ENCODE measurements around the gene TTLL11.

The TTLL11 gene

DNA sequence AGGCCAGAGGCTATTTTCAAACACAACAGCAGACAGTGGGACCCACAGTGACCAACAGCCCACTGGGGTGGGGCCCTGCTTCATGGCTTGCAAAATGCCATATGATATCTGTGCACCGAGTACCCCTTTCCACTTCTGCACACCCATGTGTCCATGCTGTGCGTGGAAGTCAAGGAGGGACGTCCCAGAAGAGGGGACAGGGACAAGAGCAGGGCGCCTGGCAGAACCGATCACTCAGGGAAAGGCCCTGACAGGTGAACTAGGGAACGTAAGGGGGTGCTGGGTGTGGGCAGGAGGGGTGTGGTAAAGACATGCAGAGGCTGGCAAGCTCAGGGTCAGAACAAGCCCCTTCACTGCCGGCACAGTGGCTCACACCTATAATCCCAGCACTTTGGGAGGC is 7.6 kb upstream of the TTLL11 start:
- Histone ChIP-seq H2BK5ac (ENCODE audit: low read length) (no peak overlapping the region), H2BK120ac (ENCODE audit: low read depth, low read length) (no peak overlapping the region), H4K8ac (ENCODE audit: low read depth, low read length) (no peak overlapping the region), H3K4ac (ENCODE audit: low read length) (no peak overlapping the region), H3K14ac (ENCODE audit: low read length) (no peak overlapping the region), H2BK15ac (ENCODE audit: low read length) (no peak overlapping the region), H3K9me3 (replicated peaks in 1 of 2; ENCODE audit: control insufficient read depth in 2 of 2, insufficient read depth in 1 of 2, low read depth in 1 of 2, low read length in 2 of 2) (peaks cover 2% of the 10 kb centered on the region in 2 donors), H3K27ac (replicated peaks; ENCODE audit: low read length) (no peak overlapping the region), H3K9ac (ENCODE audit: low read depth, low read length, poor library complexity) (no peak overlapping the region), H3K36me3 (replicated peaks in 1 of 2; ENCODE audit: control insufficient read depth in 2 of 2, insufficient read depth in 2 of 2, low read length in 2 of 2) (no peaks in the 10 kb centered on the region), H3K4me3 (ENCODE audit: low read length in 2 of 2) (no peak overlapping the region), H3K27me3 (ENCODE audit: control insufficient read depth in 3 of 3, insufficient read depth in 3 of 3, low read depth in 1 of 3, low read length in 3 of 3) (peaks cover 0 to 18% (median 0%) of the 10 kb centered on the region in 3 experiments), H3K79me1 (ENCODE audit: low read depth, low read length) (no peaks in the 10 kb centered on the region), H4K91ac (ENCODE audit: low read depth, low read length, poor library complexity) (no peak overlapping the region), H2AK5ac (ENCODE audit: low read depth, low read length) (peak overlapping the region; percentile 20), H2BK12ac (ENCODE audit: low read length) (peak overlapping the region; percentile 91), H3K18ac (ENCODE audit: low read length) (peak overlapping the region; percentile 71), H2AFZ (ENCODE audit: low read length) (no peak overlapping the region), H3K4me2 (ENCODE audit: insufficient read depth, low read length, poor library complexity, severe bottlenecking) (no peak overlapping the region), H3K4me1 (ENCODE audit: control insufficient read depth in 2 of 2, insufficient read depth in 1 of 2, low read depth in 1 of 2, low read length in 2 of 2) (no peaks in the 10 kb centered on the region), H3K23ac (ENCODE audit: low read depth, low read length, poor library complexity) (no peak overlapping the region)
- no CpG with 5 or more reads among the region's 7 CpGs for WGBS, 2 donors (ENCODE audit: extremely low coverage in 2 of 2, insufficient read length in 2 of 2, insufficient replicate concordance in 1 of 2)
- DNase-seq (ENCODE audit: low spot score), result no peak

DNA sequence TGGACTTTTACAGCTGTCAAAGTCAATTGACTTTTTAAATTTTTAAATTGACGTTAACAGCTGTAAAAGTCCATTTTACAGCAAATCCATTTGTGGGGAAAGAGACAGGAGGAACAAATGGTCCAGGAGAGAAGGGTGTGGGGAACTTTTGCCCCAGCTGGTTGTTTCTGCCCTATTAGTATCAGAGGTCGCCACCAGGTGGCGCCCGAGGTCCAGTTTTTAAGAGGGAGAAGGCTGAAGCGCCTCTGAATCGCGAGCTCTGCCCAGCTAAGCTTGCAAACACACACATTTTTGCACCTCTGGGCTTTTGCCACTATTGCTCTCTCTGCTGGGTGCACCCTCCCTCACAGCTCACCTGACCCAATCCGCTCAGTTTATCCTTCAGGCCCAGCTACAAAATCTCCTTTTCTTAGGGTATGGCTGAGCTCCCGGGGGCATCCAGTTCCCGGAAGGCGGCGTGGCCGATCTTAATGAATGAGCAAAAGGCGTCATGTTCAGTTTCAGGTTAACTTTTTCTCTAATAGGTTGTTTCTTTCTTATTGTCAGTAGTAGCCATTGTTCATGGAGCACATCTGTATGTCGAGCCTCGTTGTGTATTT is 6.3 kb upstream of the TTLL11 start:
- no peak overlapping the region for H3K14ac ChIP-seq (ENCODE audit: low read length)
- no peak overlapping the region for H3K18ac ChIP-seq (ENCODE audit: low read length)
- H3K4me3 ChIP-seq (ENCODE audit: low read length in 2 of 2), result no peak overlapping the region
- peaks cover 0 to 18% (median 5%) of the 10 kb centered on the region in 3 experiments for H3K27me3 ChIP-seq (ENCODE audit: control insufficient read depth in 3 of 3, insufficient read depth in 3 of 3, low read depth in 1 of 3, low read length in 3 of 3)
- no peak overlapping the region for H2BK5ac ChIP-seq (ENCODE audit: low read length)
- no peaks in the 10 kb centered on the region for H3K79me1 ChIP-seq (ENCODE audit: low read depth, low read length)
- H4K91ac ChIP-seq (ENCODE audit: low read depth, low read length, poor library complexity), result no peak overlapping the region
- no peak overlapping the region for H3K4me2 ChIP-seq (ENCODE audit: insufficient read depth, low read length, poor library complexity, severe bottlenecking)
- no peak overlapping the region for H2BK15ac ChIP-seq (ENCODE audit: low read length)
- H3K4me1 ChIP-seq (ENCODE audit: control insufficient read depth in 2 of 2, insufficient read depth in 1 of 2, low read depth in 1 of 2, low read length in 2 of 2), result no peaks in the 10 kb centered on the region
- H2BK12ac ChIP-seq (ENCODE audit: low read length), result no peak overlapping the region
- no peak overlapping the region for H3K4ac ChIP-seq (ENCODE audit: low read length)
- no peak overlapping the region for H2BK120ac ChIP-seq (ENCODE audit: low read depth, low read length)
- peak; percentile 84 for DNase-seq (ENCODE audit: low spot score)
- no peaks in the 10 kb centered on the region for H3K36me3 ChIP-seq (replicated peaks in 1 of 2; ENCODE audit: control insufficient read depth in 2 of 2, insufficient read depth in 2 of 2, low read length in 2 of 2)
- no peak overlapping the region for H3K9ac ChIP-seq (ENCODE audit: low read depth, low read length, poor library complexity)
- no peak overlapping the region for H4K8ac ChIP-seq (ENCODE audit: low read depth, low read length)
- H3K9me3 ChIP-seq (replicated peaks in 1 of 2; ENCODE audit: control insufficient read depth in 2 of 2, insufficient read depth in 1 of 2, low read depth in 1 of 2, low read length in 2 of 2), result peaks cover 2% of the 10 kb centered on the region in 2 donors
- H2AFZ ChIP-seq (ENCODE audit: low read length), result peak overlapping the region; percentile 50
- H2AK5ac ChIP-seq (ENCODE audit: low read depth, low read length), result no peak overlapping the region
- no peak overlapping the region for H3K23ac ChIP-seq (ENCODE audit: low read depth, low read length, poor library complexity)
- WGBS, 2 donors (ENCODE audit: extremely low coverage in 2 of 2, insufficient read length in 2 of 2, insufficient replicate concordance in 1 of 2), result no CpG with 5 or more reads among the region's 16 CpGs
- no peak overlapping the region for H3K27ac ChIP-seq (replicated peaks; ENCODE audit: low read length)

DNA sequence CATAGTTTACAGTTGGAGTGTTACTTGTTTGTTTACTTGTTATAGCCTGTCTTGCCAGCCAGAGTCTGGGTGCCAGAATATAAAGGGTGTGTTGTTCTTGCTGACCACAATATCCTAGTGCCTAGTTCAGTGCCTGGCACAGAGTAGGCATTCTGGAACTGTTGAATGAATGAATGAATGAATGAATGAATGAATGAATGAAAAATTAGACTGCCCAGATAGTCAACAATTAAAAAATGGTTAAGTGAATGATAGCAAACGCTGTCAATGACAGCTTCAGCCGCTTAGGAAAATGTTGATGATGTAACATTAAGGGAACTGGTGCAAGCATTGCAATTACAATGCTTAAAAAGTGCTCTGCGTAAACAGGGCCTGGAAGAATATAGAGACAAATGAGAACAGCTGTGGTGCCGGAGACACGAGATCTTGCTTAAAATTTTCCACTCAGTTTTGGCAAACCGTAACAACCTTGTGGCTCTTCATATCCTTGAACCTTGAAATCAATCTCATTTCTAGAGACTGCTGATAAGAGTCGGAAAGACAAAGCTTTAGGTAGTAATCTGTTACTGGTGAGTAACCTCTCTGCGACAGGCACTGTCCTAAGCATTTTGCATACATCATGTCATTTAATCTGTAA is 4.7 kb upstream of the TTLL11 start:
- DNase-seq (ENCODE audit: low spot score), result no peak
- Histone ChIP-seq H3K23ac (ENCODE audit: low read depth, low read length, poor library complexity) (no peak overlapping the region), H3K4me2 (ENCODE audit: insufficient read depth, low read length, poor library complexity, severe bottlenecking) (no peak overlapping the region), H2BK12ac (ENCODE audit: low read length) (no peak overlapping the region), H3K4me3 (ENCODE audit: low read length in 2 of 2) (no peak overlapping the region), H3K27ac (replicated peaks; ENCODE audit: low read length) (no peak overlapping the region), H3K4ac (ENCODE audit: low read length) (no peak overlapping the region), H2AFZ (ENCODE audit: low read length) (no peak overlapping the region), H4K91ac (ENCODE audit: low read depth, low read length, poor library complexity) (no peak overlapping the region), H3K27me3 (ENCODE audit: control insufficient read depth in 3 of 3, insufficient read depth in 3 of 3, low read depth in 1 of 3, low read length in 3 of 3) (peaks cover 0 to 21% (median 12%) of the 10 kb centered on the region in 3 experiments), H3K18ac (ENCODE audit: low read length) (no peak overlapping the region), H3K79me1 (ENCODE audit: low read depth, low read length) (no peaks in the 10 kb centered on the region), H3K14ac (ENCODE audit: low read length) (no peak overlapping the region), H3K4me1 (ENCODE audit: control insufficient read depth in 2 of 2, insufficient read depth in 1 of 2, low read depth in 1 of 2, low read length in 2 of 2) (no peaks in the 10 kb centered on the region), H3K36me3 (replicated peaks in 1 of 2; ENCODE audit: control insufficient read depth in 2 of 2, insufficient read depth in 2 of 2, low read length in 2 of 2) (no peaks in the 10 kb centered on the region), H4K8ac (ENCODE audit: low read depth, low read length) (no peak overlapping the region), H2AK5ac (ENCODE audit: low read depth, low read length) (no peak overlapping the region), H2BK120ac (ENCODE audit: low read depth, low read length) (no peak overlapping the region), H2BK5ac (ENCODE audit: low read length) (no peak overlapping the region), H3K9ac (ENCODE audit: low read depth, low read length, poor library complexity) (no peak overlapping the region), H2BK15ac (ENCODE audit: low read length) (no peak overlapping the region), H3K9me3 (replicated peaks in 1 of 2; ENCODE audit: control insufficient read depth in 2 of 2, insufficient read depth in 1 of 2, low read depth in 1 of 2, low read length in 2 of 2) (no peaks in the 10 kb centered on the region)
- WGBS, 2 donors (ENCODE audit: extremely low coverage in 2 of 2, insufficient read length in 2 of 2, insufficient replicate concordance in 1 of 2), result no CpG with 5 or more reads among the region's 8 CpGs

DNA sequence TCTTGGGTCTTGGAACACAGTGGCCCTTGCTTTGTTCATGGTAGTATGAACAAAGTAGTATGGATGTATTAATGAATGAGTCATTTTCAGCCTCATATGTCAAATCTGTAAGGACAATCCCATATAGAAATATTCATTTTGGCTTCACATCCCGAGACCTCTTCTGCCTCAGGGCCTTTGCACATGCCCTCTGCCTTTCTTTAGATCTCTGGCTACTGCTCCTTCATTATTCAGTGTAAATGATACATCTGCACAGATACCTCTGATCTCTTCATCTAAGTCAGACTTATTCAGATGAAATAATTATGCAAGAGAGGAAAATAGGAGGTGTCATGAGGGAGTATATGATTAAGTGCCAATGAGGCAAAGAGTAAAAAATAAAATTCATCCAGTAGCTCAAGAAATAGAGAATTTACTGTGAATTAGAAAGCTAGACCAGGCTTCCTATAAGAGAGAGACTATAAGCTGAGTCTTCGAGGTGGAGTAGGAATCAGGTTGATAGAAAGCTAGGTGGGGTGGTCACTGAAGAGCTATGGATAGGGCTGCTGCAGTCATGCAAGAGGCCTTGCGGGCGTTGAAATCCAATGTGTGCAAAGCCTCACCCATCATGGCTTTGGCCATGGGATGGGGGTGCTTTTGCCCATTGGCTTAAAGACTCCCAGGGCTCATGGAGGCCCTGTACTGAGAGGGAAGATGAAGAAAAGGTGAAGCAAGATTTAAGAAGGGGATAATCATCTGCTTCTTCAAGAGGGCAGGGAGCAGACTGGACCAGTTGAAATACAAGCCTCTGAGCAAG is 3.7 kb upstream of the TTLL11 start:
- H4K91ac ChIP-seq (ENCODE audit: low read depth, low read length, poor library complexity), result no peak overlapping the region
- H2BK5ac ChIP-seq (ENCODE audit: low read length), result no peak overlapping the region
- H3K23ac ChIP-seq (ENCODE audit: low read depth, low read length, poor library complexity), result no peak overlapping the region
- no CpG with 5 or more reads among the region's 4 CpGs for WGBS, 2 donors (ENCODE audit: extremely low coverage in 2 of 2, insufficient read length in 2 of 2, insufficient replicate concordance in 1 of 2)
- peaks cover under 1 to 2% of the 10 kb centered on the region in 2 donors for H3K4me1 ChIP-seq (ENCODE audit: control insufficient read depth in 2 of 2, insufficient read depth in 1 of 2, low read depth in 1 of 2, low read length in 2 of 2)
- H3K9me3 ChIP-seq (replicated peaks in 1 of 2; ENCODE audit: control insufficient read depth in 2 of 2, insufficient read depth in 1 of 2, low read depth in 1 of 2, low read length in 2 of 2), result no peaks in the 10 kb centered on the region
- H3K27ac ChIP-seq (replicated peaks; ENCODE audit: low read length), result no peak overlapping the region
- H3K4me2 ChIP-seq (ENCODE audit: insufficient read depth, low read length, poor library complexity, severe bottlenecking), result no peak overlapping the region
- no peak overlapping the region for H3K4me3 ChIP-seq (ENCODE audit: low read length in 2 of 2)
- H2BK12ac ChIP-seq (ENCODE audit: low read length), result no peak overlapping the region
- no peak overlapping the region for H2BK15ac ChIP-seq (ENCODE audit: low read length)
- no peak overlapping the region for H4K8ac ChIP-seq (ENCODE audit: low read depth, low read length)
- peaks cover 0 to 21% (median 16%) of the 10 kb centered on the region in 3 experiments for H3K27me3 ChIP-seq (ENCODE audit: control insufficient read depth in 3 of 3, insufficient read depth in 3 of 3, low read depth in 1 of 3, low read length in 3 of 3)
- no peak overlapping the region for H3K4ac ChIP-seq (ENCODE audit: low read length)
- H3K36me3 ChIP-seq (replicated peaks in 1 of 2; ENCODE audit: control insufficient read depth in 2 of 2, insufficient read depth in 2 of 2, low read length in 2 of 2), result no peaks in the 10 kb centered on the region
- H3K18ac ChIP-seq (ENCODE audit: low read length), result no peak overlapping the region
- H3K14ac ChIP-seq (ENCODE audit: low read length), result no peak overlapping the region
- H2AK5ac ChIP-seq (ENCODE audit: low read depth, low read length), result no peak overlapping the region
- H2BK120ac ChIP-seq (ENCODE audit: low read depth, low read length), result no peak overlapping the region
- no peak overlapping the region for H2AFZ ChIP-seq (ENCODE audit: low read length)
- no peak for DNase-seq (ENCODE audit: low spot score)
- no peak overlapping the region for H3K9ac ChIP-seq (ENCODE audit: low read depth, low read length, poor library complexity)
- H3K79me1 ChIP-seq (ENCODE audit: low read depth, low read length), result no peaks in the 10 kb centered on the region
